Measurements from ENCODE around the gene VMP1.
"Not testable (repeated sequence)": the region's sequence is repeated elsewhere in the genome, so short reads cannot be mapped to it uniquely, and the experiment has no call there.

VMP1 gene

GRCh38 chr17:59756236-59756818, 48.9 kb downstream of the VMP1 start:
- DNase-seq, result no peak

- DNase-seq, result no peak
Observed at GRCh38 chr17:59757043-59757442, 49.6 kb downstream of the VMP1 start.

DNA sequence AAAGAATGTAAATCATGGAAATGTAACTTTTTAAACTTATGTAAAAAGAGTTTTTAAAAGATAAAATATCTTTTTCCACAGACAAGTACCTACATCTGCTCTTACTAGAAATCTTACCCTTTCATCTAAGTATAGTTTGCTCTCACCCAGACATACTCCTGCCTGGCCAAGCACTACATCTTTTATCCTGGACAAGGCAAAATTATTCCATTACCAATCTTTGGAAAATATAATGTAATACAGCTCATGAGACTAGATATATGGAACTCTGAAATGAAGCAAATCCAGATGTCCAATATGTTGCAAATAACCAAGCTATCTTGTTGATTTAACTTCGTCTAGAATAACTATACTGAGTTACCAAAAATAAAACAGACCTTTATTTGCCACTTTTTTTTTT, 50.0 kb downstream of the VMP1 start:
- DNase-seq, result no peak

- no peak for DNase-seq
Observed at GRCh38 chr17:59757881-59758385, 50.5 kb downstream of the VMP1 start.

GRCh38 chr17:59758998-59759651, 51.7 kb downstream of the VMP1 start:
- DNase-seq, result not testable (repeated sequence)

GRCh38 chr17:59760160-59760559, 52.7 kb downstream of the VMP1 start:
- no peak for DNase-seq

- no peak for DNase-seq
Observed at GRCh38 chr17:59761385-59762048, 54.1 kb downstream of the VMP1 start.

- DNase-seq, result no peak
Observed at GRCh38 chr17:59762049-59762823, 54.8 kb downstream of the VMP1 start.

- DNase-seq, result no peak
Observed at GRCh38 chr17:59762824-59763374, 55.4 kb downstream of the VMP1 start.

DNA sequence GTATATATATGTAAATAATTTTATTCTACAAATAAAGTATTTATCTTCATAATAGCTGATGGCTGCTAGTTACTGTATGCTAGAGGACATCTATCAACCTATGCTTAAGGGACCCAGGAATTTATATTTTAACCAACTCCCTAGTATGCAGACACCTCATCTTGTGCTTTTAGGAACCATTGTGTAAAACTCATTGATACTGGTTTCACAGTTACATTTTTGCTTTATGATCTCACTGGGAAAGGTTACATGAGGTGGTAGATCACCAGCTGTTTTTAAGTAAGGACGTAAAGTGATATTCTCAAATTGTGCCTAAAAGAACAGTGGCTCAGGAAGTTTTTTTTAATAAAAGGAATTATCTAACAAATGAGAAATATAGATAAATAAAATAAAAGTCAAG, 56.4 kb downstream of the VMP1 start:
- no peak for DNase-seq

GRCh38 chr17:59764292-59764741, 56.9 kb downstream of the VMP1 start:
- no peak for DNase-seq

DNA sequence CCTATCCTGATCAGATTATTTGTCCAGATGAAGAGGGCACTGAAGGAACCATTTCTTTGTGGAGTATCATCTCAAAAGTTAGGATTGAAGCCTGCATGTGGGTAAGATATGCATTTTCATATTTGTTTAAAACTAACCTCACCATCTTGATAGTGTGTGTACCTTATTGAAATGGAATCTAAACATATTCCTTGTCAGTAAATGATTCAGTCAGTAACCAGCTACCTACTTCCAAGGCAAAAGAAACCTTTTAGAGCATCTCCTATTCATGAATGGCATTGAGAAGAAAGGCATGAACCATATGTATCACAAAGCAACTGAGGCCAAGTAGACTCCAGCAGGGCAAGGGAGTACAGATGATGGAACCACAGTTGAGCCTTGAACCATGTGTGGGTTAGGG, 57.6 kb downstream of the VMP1 start:
- no peak for DNase-seq

- DNase-seq, result no peak
Observed at GRCh38 chr17:59766491-59766890, 59.0 kb downstream of the VMP1 start.

DNA sequence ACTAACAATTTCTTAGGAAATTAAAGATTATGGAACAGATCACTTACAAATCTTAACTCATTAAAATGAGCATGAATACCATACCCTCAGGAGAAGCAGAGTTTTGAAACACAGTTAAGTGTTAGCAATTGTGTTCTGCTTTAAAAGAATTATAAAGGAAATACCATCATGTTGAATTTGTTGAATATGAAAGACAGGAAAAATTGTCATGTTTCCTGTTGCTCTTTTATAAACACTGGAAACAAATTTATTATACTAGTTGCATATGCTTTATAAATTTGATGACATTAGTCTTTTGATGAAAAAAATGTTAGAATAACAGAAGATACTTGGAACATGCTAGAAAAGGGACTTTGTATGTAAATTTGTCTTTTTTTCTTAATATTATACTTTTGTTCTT, 59.7 kb downstream of the VMP1 start:
- DNase-seq, result no peak

GRCh38 chr17:59769887-59770286, 62.4 kb downstream of the VMP1 start:
- DNase-seq, result no peak

DNA sequence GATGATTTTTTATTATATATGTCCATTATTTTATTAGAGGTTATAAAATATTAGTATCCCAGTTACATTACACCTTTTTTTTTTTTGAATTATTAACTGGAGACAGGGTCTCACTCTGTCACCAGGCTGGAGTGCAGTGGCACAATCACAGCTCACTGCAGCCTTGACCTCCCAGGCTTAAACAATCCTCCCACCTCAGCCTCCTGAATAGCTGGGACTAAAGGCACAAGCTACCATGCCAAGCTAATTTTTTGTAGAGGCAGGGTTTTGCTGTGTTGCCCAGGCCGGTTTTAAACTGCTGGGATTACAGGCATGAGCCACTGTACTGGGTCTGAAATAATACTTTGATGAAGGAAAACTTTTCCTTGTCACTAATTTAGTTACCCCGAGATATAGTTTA, 63.6 kb downstream of the VMP1 start:
- no peak for DNase-seq

GRCh38 chr17:59775786-59776350, 68.4 kb downstream of the VMP1 start:
- no peak for DNase-seq

- DNase-seq, result no peak
Observed at GRCh38 chr17:59776577-59776976, 69.1 kb downstream of the VMP1 start.

DNA sequence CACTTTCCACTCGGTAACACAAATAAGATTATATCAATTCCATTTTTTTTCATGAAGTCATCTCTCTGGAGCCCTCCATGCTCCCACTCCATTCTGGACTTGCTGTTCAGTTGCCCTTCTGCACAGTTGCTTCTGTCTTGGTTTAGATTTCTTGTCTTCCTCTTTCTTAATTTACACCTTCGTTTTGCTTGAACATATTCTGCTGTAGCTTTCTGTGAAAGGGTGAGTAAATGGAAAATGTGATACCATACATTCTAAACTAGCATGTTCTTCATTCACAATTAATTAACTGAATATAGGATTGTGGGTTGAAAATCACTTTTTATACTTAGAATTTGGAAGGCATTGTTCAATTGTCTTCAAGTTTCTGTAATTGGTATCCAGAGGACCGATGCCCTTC, 69.6 kb downstream of the VMP1 start:
- no peak for DNase-seq

DNA sequence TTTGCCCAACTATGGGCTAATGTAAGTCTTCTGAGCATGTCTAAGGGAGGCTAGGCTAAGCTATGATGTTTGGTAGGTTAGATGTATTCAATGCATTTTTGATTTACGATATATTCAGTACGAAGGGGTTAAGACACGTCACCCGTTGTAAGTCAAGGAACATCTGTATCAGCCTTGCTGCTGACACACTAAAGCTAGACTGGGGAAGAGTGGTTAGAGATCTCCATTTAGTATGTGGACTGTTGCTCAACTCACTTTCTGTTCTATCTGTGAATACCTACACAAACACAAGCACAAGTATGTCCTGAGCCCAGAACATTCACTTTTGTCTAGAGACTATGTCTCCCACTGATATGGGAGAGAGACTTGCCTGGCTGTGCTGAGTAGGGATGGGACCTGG, 71.5 kb downstream of the VMP1 start:
- no peak for DNase-seq

DNA sequence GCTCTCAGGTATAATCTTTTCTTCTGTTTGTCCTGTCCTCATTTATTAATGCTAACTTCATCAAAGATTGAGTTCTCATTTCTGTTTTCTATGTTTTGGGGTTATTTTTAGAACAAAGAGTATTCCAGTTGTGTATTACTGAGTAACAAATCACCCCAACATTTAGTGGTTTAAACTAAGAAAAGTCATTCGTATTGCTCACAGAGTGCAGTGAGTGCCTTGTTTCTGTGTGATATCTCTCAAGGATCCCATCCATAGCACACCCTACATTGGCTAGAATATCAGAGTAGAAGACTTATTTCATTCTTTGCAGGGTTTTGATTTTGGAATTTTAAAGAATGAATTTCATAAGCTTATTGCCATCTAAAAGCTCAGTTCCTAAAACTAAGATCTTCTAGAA, 72.1 kb downstream of the VMP1 start:
- no peak for DNase-seq

- DNase-seq, result not testable (repeated sequence)
Observed at GRCh38 chr17:59780548-59780947, 73.1 kb downstream of the VMP1 start.
